Head of caudate nucleus (tissue), 42 donors: ENCODE measurements around the gene EIF2S2.
A peak's percentile ranks its signal among the peaks of the same experiment; 100 is the strongest.

Source experiments
- DNase-seq, 42 donors: peaks; one replicate each; pipeline versions ENCODE4 v3.0.0 to v3.0.0-alpha.2; 2020 to 2021; ENCODE audit warnings: mixed read lengths in 7 of 42
- intact Hi-C: fragments of 100-400 bp; cut with DNase I; formaldehyde crosslinking; loops from one replicate; pipeline ENCODE4 v1.15.0; 2022

EIF2S2 gene

DNA sequence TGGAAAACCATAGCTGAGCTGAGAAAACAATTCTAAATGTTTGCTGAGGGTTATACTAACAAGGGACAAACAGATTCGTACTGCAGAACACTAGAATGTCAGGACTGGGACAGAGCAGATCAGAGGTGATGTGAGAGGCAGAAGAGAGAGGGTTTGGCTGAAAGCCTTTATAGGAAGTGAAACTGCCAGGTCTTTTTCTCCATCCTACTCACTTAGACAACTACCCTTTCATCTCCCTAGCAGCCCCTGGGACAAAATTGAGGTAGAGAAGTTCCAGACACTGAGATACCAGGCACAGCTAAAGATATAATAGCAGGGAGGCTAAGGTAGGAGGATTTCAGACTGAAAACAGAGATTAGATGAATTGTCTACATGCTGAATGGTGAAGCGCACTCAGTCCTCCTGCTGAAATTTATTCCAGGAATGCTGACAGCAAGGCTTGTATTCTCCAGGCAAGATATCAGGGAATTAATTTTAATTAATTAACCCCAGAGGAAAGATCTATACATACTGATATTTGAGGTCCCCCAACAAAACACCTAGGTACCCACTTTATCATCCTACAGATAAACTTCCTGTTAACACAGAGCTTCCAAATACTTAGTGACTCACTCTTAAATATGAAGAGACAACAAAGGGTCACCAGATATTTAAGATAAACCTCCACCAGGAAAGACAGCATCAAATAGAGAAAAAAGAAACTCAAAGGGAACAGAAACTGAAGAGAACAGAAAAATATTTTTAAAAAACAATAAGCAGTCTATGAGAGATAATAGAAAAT lies 12.6 kb upstream of the EIF2S2 start:
- intact Hi-C loops = no loop called here

DNA sequence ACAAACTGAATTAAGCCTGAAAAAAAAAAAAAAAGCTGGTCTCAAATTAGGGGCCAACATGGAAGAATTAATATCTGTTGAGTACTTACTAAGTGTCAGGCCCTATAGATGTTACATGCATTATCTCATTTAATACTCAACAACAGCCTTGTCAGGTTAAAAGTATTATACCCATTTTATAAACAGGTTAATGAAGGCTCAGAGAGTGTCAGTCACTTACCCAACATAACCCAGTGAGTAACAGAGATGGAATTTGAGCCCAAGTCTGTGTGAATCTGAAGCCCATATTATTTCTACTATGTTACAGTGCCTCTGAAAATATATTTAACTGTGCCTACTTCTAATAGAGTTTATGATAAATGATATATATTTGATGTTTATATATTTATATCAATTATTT lies 11.3 kb upstream of the EIF2S2 start:
- intact Hi-C loops = no loop called here

More for the DNA sequence above, 12.6 kb upstream of the EIF2S2 start:
- DNase-seq = no peak

GRCh38 chr20:34122274-34122980 lies 10.4 kb upstream of the EIF2S2 start:
- no peak for DNase-seq
- intact Hi-C loops = no loop called here

More for the DNA sequence above, 11.3 kb upstream of the EIF2S2 start:
- no peak for DNase-seq

- no peak for DNase-seq
- intact Hi-C loops = no loop called here
Observed at GRCh38 chr20:34120213-34120612, 8.2 kb upstream of the EIF2S2 start.

- intact Hi-C loops = loop anchor here (10.0 kb wide), 1 partner anchor 380 kb away; the partner anchor contains the start of gene ZNF341
- no peak for DNase-seq
Observed at GRCh38 chr20:34115232-34115631, 3.2 kb upstream of the EIF2S2 start.

DNA sequence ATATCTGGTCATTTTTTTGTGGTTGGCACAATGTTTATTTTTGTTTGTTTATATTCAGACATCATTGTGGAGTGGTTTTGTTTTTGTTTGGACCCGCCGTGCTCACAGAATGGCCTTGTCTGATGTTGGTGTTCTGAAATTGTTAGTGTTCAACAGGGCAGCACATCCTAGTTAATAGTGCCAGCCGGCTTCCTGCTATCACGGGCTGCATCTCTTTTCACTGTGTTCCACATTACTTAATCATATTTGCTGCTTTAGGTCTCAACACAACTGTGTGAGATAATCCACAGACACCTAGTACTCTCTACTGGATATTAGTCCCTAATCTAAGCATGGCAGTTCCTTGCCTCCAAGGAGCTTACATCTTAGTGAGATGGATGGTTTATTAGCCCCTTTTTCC lies 2.8 kb upstream of the EIF2S2 start:
- no peak for DNase-seq
- intact Hi-C loops = loop anchor here (10.0 kb wide), 1 partner anchor 380 kb away; the partner anchor contains the start of gene ZNF341

GRCh38 chr20:34112600-34113101 lies 608 bp upstream of the EIF2S2 start:
- peak in 24 of 42 donors; percentile 13 to 60 (median 25) for DNase-seq
- intact Hi-C loops = loop anchor here (10.0 kb wide), 1 partner anchor 378 kb away; the partner anchor contains the start of gene ZNF341

GRCh38 chr20:34110745-34111641 lies 1.1 kb downstream of the EIF2S2 start:
- intact Hi-C loops = loop anchor here (2.0 to 10.0 kb wide), 2 partner anchors 300 to 376 kb away; partner anchors contain the start of genes CHMP4B and ZNF341
- no peak for DNase-seq

- intact Hi-C loops = loop anchor here (2.0 to 10.0 kb wide), 2 partner anchors 299 to 375 kb away; partner anchors contain the start of genes CHMP4B and ZNF341
Observed at GRCh38 chr20:34110025-34110744, 1.9 kb downstream of the EIF2S2 start.

DNA sequence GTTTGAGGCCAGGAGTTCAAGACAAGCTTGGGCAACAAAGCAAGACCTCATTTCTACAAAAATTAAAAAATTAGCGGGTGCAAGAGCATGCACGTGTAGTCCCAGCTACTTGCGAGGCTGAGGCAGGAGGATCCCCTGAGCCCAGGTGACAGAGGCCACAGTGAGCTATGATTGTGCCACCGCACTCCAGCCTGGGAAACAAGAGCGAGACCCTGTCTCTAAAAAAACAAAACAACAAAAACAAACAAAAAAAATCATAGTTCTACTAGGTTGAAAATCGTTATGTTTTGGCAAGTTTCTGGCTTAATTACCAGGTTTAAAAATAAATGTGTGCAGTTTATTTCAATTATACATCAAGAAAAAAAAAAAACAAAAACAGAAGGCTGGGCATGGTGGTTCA lies 2.6 kb downstream of the EIF2S2 start:
- no peak for DNase-seq
- intact Hi-C loops = no loop called here

More at GRCh38 chr20:34110025-34110744, 1.9 kb downstream of the EIF2S2 start:
- DNase-seq = no peak

DNA sequence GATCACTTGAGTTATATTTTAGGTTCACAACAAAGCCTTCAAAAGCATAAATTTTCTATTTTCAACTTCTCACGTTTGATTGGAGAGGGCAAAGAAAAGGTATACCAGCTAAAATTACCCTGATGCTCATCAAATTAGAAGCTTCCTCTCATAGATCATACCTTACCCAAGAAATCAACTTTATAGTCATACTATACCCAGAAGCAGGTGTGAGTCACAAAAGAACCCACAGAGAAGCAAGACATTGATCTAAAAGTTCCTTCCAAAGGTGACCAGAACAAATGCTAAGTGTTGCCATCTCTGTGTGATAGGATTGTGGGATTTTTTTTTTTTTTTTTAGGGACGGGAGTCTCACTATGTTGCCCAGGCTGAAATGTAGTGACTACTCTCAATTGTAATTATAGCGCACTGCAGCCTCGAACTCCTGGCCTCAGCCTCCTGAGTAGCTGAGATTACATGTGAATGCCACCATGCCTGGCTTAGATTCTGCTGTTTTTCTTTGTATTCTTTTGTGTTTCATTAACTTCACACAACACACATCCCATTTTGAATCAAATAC lies 3.3 kb downstream of the EIF2S2 start:
- DNase-seq = no peak
- intact Hi-C loops = no loop called here

GRCh38 chr20:34105978-34106675 lies 5.9 kb downstream of the EIF2S2 start:
- DNase-seq = no peak

DNA sequence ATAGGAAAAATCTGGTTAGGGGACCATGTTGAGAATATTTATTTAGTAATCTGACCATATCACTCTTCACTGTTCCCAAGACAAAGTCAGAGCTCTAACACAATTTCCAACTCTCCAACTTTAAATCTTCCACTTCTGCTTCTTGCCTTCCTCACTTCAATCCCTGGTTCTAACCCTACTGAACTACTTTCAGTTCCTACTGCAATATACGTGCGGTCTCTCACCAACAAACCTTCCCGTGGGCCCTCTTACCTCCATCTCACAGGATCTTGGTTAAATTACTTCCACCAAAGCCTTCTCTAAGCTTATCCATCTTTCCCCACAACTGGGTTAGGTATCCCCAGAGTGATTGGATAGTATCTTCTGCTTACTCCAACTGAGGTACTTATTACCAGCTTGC lies 8.0 kb downstream of the EIF2S2 start:
- intact Hi-C loops = no loop called here
- DNase-seq = no peak

More at GRCh38 chr20:34105978-34106675, 5.9 kb downstream of the EIF2S2 start:
- intact Hi-C loops = no loop called here

GRCh38 chr20:34102342-34102741 lies 9.7 kb downstream of the EIF2S2 start:
- DNase-seq = no peak
- intact Hi-C loops = no loop called here

GRCh38 chr20:34100576-34100975 lies 11.5 kb downstream of the EIF2S2 start:
- intact Hi-C loops = no loop called here
- DNase-seq = no peak

GRCh38 chr20:34099675-34100074 lies 12.4 kb downstream of the EIF2S2 start:
- DNase-seq = no peak
- intact Hi-C loops = no loop called here

DNA sequence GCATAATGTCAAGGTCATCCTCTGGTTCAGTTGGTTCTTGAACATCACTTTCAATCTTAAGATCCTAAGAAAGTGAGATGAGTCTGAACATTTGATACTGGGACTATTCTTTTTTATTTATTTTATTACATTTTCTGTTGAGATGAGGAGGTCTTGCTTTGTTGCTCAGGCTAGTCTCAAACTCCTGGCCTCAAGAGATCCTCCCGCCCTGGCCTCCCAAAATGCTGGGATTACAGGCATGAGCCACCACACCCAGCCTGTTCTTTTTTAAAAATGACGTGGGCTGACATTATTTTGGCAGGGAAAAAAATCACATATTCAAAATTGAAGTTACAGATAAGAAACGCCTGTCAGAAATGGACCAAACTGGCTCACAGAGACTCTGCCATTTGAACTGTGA lies 13.5 kb downstream of the EIF2S2 start:
- no peak for DNase-seq
- intact Hi-C loops = no loop called here
